ENCODE measurements around the gene ZNF451. TPM values are rescaled to one million over a fixed set of nuclear protein-coding genes. Genes with fewer than 3 reads are reported as not detected.

ZNF451 gene, protein sequence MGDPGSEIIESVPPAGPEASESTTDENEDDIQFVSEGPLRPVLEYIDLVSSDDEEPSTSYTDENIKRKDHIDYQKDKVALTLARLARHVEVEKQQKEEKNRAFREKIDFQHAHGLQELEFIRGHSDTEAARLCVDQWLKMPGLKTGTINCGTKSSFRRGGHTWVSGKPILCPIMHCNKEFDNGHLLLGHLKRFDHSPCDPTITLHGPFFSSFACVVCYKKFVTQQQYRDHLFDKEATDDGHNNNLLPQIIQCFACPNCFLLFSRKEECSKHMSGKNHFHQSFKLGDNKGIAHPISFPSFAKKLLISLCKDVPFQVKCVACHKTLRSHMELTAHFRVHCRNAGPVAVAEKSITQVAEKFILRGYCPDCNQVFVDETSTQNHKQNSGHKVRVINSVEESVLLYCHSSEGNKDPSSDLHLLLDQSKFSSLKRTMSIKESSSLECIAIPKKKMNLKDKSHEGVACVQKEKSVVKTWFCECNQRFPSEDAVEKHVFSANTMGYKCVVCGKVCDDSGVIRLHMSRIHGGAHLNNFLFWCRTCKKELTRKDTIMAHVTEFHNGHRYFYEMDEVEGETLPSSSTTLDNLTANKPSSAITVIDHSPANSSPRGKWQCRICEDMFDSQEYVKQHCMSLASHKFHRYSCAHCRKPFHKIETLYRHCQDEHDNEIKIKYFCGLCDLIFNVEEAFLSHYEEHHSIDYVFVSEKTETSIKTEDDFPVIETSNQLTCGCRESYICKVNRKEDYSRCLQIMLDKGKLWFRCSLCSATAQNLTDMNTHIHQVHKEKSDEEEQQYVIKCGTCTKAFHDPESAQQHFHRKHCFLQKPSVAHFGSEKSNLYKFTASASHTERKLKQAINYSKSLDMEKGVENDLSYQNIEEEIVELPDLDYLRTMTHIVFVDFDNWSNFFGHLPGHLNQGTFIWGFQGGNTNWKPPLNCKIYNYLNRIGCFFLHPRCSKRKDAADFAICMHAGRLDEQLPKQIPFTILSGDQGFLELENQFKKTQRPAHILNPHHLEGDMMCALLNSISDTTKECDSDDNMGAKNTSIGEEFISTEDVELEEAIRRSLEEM
- 48.1 and 63.6 TPM in 2 replicates for total RNA-seq

GRCh38 chr6:57089687-57090457, at the start of gene ZNF451:
ZNF451 (plus strand) TSS chr6:57090188; CDS start chr6:57090254, 66 bp downstream.

DNA sequence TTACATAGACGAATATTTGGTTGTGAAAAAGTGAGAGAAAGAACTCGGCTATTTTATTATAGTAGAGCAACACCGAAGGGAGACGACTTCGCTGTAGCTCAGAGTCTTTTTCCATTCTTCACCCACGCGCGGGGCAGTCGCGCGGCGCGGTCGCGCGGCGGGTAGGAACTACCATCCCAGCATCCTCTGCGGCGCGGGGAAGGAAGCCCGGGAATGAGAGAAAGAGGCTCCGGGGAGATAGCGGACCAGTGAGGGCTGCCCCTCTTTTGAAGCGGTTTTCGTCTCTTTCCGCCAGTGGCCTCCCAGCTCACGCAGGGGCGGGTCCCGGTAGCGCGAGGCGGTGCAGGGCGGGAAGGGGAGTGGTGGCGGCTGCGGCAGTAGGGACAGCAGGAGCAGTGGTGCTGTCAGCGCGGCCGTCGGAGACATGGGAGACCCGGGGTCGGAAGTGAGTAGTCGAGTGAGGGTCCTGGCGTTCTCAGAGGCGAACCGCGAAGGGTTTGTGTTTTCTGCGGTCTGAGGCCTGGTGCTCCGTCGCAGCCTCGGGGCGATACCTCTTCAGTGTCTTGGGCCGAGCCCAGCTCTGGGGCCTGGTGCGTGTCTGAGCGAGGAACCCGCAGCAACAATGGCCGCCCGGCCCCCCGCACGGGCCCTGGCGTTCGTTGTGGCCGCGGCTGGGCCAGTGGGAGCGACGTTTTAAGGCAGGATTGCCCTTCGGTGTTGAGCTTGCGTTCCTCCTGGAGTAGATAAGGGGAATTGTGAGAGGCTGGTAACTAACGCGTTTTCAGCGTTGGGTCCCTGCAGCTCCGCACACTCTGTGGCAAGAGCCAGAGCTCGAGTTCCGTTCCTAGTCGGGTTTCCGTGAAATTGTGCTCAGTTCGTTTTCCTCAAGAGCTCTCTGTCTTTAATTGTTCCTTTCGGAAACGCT, 43.4 kb upstream of the ZNF451 start, which contains the start of gene KIAA1586:
TSS of gene KIAA1586 (plus strand) at position 362 of the 925 bp plus-strand sequence. CDS start at position 425, 63 bp downstream.

DNA sequence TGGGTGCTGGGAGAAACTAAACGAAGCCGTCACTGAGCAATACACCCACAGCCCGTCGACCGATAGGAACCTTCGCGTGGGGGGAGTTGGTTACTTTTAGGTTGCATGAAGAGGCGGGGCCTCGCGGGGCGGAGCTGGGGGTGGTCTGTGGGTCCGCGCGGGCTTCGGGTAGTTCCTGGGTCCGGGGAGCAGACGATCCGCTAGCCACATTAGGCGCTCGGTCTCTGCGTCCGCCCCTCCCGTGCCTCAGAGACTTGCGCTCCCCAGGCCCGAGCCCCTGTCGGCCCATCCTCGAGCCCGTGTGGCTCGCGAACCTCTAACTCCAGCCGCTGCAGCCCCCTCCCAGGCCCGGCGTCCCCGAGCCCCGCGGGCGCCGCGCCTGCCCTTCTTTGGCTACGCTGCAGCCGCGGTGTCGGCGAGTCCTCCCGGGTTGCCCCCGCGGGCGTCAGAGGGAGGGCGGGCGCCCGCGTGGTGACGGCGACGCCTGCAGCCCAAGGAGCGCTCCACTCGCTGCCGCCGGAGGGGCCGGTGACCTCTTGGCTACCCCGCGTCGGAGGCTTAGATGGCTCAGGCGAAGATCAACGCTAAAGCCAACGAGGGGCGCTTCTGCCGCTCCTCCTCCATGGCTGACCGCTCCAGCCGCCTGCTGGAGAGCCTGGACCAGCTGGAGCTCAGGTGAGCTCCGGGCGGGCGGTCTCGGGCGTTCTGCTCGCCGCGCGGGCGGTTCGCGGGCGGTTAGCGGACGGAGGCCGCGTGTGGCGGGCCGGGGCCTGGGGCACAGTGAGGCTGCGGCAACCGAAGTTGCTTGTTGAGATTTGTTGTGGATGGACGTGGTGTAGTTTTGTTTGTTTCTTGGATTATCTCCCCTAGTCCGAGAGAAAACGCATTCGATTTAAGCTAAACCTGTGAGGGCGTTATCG, 82.4 kb downstream of the ZNF451 start, which contains the start of gene BAG2:
TSS of gene BAG2 (plus strand) at position 191 of the 920 bp plus-strand sequence. CDS start at position 563, 372 bp downstream.

Other genes with a start within 250 kb of the ZNF451 start
- 1.1 and 1.7 TPM in 2 replicates for gene BEND6, start 135.1 kb upstream of the ZNF451 start, total RNA-seq
- 13.3 and 18.0 TPM in 2 replicates for gene KIAA1586, start 43.5 kb upstream of the ZNF451 start, total RNA-seq
- gene BAG2, start 82.1 kb downstream of the ZNF451 start, total RNA-seq = 3.1 and 7.0 TPM in 2 replicates
- 14.7 and 18.7 TPM in 2 replicates for gene RAB23, start 132.1 kb downstream of the ZNF451 start, total RNA-seq
- 18.5 and 19.0 TPM in 2 replicates for gene PRIM2, start 227.4 kb downstream of the ZNF451 start, total RNA-seq

Measured in endothelial cell of coronary artery (primary cell).